Epithelial cell of proximal tubule (primary cell): ENCODE data around the gene CDH13. TPM values are rescaled to one million over a fixed set of nuclear protein-coding genes. Genes with fewer than 3 reads are reported as not detected.

Experiments
- DNase-seq: peaks from one replicate; pipeline ENCODE4 v3.0.0-alpha.2; 2011; ENCODE audit warnings: low read depth
- H3K4me3 ChIP-seq: 2 replicates; pipeline ENCODE4 v1.5.1; 2011; ENCODE audit warnings: low read depth, mild to moderate bottlenecking, low read length
- CTCF ChIP-seq: conservative IDR thresholded peaks from 2 replicates; pipeline ENCODE4 v1.5.1; 2012; ENCODE audit warnings: low read depth, mild to moderate bottlenecking, low read length
- total RNA-seq: library from RNA; depleted of rRNA; stranded (reverse); fragments of >200 nt; gene quantifications from 2 replicates; pipeline ENCODE4 v1.2.3, GENCODE V29; 2015

Gene CDH13
- total RNA-seq, 1 donor from 2014 or later = 85.4 TPM

DNA sequence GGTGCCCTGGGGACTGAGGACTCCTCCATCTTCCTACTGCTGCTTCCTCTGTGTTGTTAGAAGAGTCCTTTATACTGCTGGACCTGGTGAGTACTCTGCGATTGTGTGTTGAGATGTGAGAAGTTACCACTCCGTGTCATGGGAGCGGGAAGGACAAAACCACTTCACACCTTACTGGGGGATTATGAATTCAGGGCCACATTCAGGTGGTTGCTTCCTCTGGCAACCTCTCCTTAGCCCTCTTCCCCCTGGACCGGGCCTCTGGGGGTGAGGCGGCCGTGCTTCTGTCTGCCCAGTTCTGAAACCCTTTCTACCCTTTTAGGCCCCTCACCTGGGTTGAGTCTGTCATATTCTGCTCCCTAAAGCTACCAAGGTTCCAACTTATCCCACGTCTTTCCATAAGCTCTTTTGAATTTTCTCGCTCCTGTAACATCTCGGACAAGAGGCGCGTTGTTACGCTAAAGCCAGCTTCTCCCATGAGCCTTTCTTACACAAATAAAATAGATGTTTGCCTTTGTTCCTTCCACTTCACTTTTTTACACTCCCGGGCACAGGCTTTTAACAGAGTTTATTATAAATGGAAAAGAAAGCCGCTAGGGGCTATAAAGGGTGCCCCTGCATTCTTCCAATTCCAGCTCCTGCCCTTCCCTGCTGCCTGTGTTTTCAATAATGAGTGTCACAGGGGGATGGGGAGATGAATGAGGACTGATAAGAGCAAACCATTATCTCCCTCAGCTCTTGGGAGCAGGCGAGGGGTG lies 20.7 kb upstream of the CDH13 start:
- TF ChIP-seq CTCF = no peak
- H3K4me3 ChIP-seq = no peak overlapping the region
- no peak for DNase-seq

- H3K4me3 ChIP-seq = no peak overlapping the region
- no peak for DNase-seq
- no peak for TF ChIP-seq CTCF
Observed at GRCh38 chr16:82609140-82609539, 17.6 kb upstream of the CDH13 start.

- no peak for TF ChIP-seq CTCF
- no peak for DNase-seq
- H3K4me3 ChIP-seq = no peak overlapping the region
Observed at GRCh38 chr16:82612263-82612662, 14.5 kb upstream of the CDH13 start.

- no peak for DNase-seq
- TF ChIP-seq CTCF = no peak
- no peak overlapping the region for H3K4me3 ChIP-seq
Observed at GRCh38 chr16:82616356-82616755, 10.4 kb upstream of the CDH13 start.

GRCh38 chr16:82621781-82622180 lies 5.0 kb upstream of the CDH13 start:
- no peak overlapping the region for H3K4me3 ChIP-seq
- peak; percentile 26 for TF ChIP-seq CTCF
- no peak for DNase-seq

DNA sequence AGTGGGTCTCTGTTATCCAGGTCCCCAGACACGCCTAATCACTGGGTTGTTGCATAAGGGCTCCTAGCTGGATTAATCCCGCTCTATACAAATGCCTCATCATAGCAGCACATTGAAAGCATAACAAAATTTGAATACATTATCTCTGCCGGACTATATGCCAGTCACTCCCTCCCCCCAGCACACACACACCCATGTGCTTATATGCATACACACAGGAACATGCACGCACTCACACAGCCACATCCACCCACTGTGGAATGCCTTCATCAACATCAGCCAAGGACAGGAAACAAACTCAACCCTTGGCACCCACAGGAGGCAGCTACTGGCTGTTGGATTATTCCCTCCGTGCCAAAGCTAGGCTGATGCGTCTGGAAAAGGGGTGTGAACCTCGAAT lies 3.5 kb upstream of the CDH13 start:
- no peak overlapping the region for H3K4me3 ChIP-seq
- TF ChIP-seq CTCF = no peak
- no peak for DNase-seq

- TF ChIP-seq CTCF = peak; percentile 18
- no peak for DNase-seq
- no peak overlapping the region for H3K4me3 ChIP-seq
Observed at GRCh38 chr16:82625066-82625968, 1.5 kb upstream of the CDH13 start.
